C1 segment of cervical spinal cord (tissue), 14 donors: Measurements from ENCODE around the gene MUC6.
A peak's percentile ranks its signal among the peaks of the same experiment; 100 is the strongest.

Source experiments
- DNase-seq, 14 donors: peaks; one replicate each; lab custom pipeline; 2025; lab: John Stamatoyannopoulos, UW

MUC6 gene

GRCh38 chr11:1036303-1036923 is at the start of gene MUC6:
TSS of gene MUC6 (minus strand) at chr11:1036718. CDS start at chr11:1036655, 63 bp downstream.
- DNase-seq, result no peak

- no peak for DNase-seq
Observed at GRCh38 chr11:1085440-1086170, 49.1 kb upstream of the MUC6 start.

GRCh38 chr11:1084561-1085439 is 48.3 kb upstream of the MUC6 start:
- no peak for DNase-seq

- DNase-seq, result no peak
Observed at GRCh38 chr11:1083621-1084551, 47.4 kb upstream of the MUC6 start.

- DNase-seq, result no peak
Observed at GRCh38 chr11:1082728-1083620, 46.5 kb upstream of the MUC6 start.

- DNase-seq, result no peak
Observed at GRCh38 chr11:1082346-1082727, 45.8 kb upstream of the MUC6 start.

GRCh38 chr11:1081601-1082311 is 45.2 kb upstream of the MUC6 start:
- no peak for DNase-seq

- DNase-seq, result no peak
Observed at GRCh38 chr11:1078191-1078601, 41.7 kb upstream of the MUC6 start.

- DNase-seq, result no peak
Observed at GRCh38 chr11:1077417-1078119, 41.0 kb upstream of the MUC6 start.

- no peak for DNase-seq
Observed at GRCh38 chr11:1077033-1077416, 40.5 kb upstream of the MUC6 start.

- DNase-seq, result no peak
Observed at GRCh38 chr11:1076061-1076665, 39.6 kb upstream of the MUC6 start.

GRCh38 chr11:1075341-1075911 is 38.9 kb upstream of the MUC6 start:
- no peak for DNase-seq

- no peak for DNase-seq
Observed at GRCh38 chr11:1074244-1075221, 38.0 kb upstream of the MUC6 start, which contains the start of gene MUC2. TSS of gene MUC2 (plus strand) at chr11:1074874.

- no peak for DNase-seq
Observed at GRCh38 chr11:1073851-1074243, 37.3 kb upstream of the MUC6 start.

- peak in 4 of 14 donors; percentile 5 to 40 (median 16) for DNase-seq
Observed at GRCh38 chr11:1073261-1073724, 36.8 kb upstream of the MUC6 start.

- no peak for DNase-seq
Observed at GRCh38 chr11:1072821-1073231, 36.3 kb upstream of the MUC6 start.
